Measurements from ENCODE around the gene ZKSCAN7.

DNA sequence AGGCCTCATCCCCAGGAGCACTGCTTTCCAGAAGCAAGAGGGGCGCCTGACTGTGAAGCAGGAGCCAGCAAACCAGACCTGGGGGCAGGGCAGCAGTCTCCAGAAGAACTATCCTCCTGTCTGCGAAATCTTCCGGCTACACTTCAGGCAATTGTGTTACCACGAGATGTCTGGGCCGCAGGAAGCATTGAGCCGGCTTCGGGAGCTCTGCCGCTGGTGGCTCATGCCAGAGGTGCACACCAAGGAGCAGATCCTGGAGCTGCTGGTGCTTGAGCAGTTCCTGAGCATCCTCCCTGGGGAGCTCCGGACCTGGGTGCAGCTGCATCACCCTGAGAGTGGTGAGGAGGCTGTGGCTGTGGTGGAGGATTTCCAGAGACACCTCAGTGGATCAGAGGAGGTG lies 2.1 kb downstream of the ZKSCAN7 start:
- TF ChIP-seq, protein P1, sequence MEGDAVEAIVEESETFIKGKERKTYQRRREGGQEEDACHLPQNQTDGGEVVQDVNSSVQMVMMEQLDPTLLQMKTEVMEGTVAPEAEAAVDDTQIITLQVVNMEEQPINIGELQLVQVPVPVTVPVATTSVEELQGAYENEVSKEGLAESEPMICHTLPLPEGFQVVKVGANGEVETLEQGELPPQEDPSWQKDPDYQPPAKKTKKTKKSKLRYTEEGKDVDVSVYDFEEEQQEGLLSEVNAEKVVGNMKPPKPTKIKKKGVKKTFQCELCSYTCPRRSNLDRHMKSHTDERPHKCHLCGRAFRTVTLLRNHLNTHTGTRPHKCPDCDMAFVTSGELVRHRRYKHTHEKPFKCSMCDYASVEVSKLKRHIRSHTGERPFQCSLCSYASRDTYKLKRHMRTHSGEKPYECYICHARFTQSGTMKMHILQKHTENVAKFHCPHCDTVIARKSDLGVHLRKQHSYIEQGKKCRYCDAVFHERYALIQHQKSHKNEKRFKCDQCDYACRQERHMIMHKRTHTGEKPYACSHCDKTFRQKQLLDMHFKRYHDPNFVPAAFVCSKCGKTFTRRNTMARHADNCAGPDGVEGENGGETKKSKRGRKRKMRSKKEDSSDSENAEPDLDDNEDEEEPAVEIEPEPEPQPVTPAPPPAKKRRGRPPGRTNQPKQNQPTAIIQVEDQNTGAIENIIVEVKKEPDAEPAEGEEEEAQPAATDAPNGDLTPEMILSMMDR (IDR thresholded peaks at IDR 0.05): no peak
- no peak for TF ChIP-seq POLR2A (IDR thresholded peaks at IDR 0.05)
